Adipose tissue (tissue), 3 donors: ENCODE data around the gene ADARB2. TPM values are rescaled to one million over a fixed set of nuclear protein-coding genes. Genes with fewer than 3 reads are reported as not detected.
"Not testable (repeated sequence)": the region's sequence is repeated elsewhere in the genome, so short reads cannot be mapped to it uniquely, and the experiment has no call there.

Source experiments
- H3K27ac ChIP-seq: one replicate; pipeline ENCODE4 v1.5.1; 2013; ENCODE audit warnings: low read depth, low read length
- WGBS, 3 donors: extraction: QIAGEN DNeasy Blood & Tissue Kit; methylation state at CpG; one replicate each; pipeline ENCODE4 v1.1.7; 2013; 5-methylcytosine and 5-hydroxymethylcytosine counted together
- polyA plus RNA-seq, 3 donors: library from polyadenylated mRNA; stranded (reverse); fragments of 200-250 nt; gene quantifications; one replicate each; pipeline ENCODE4 v1.2.3, GENCODE V29; 2013
- donor health status: healthy with polysubstance abuse.
- donor health status: Bipolar disorder and iron deficiency.
- donor health status: healthy.

The ADARB2 gene
- polyA plus RNA-seq: 1 to 10 TPM in 1 of 3 donors, under 1 TPM in 2; 0.31 to 1.9 (median 0.56) TPM

- H3K27ac ChIP-seq: no peak within 1 kb of the TSS
- WGBS, 3 donors: 1% methylated on average over 50 of the region's 50 CpGs
Observed at GRCh38 chr10:1737222-1738061, at the start of gene ADARB2. Gene ADARB2 (minus strand): TSS chr10:1737525.

- no peak overlapping the region for H3K27ac ChIP-seq
- WGBS, 3 donors: 54 to 64% (median 54%) methylated on average over 3 of the region's 3 CpGs
Observed at GRCh38 chr10:1785835-1786234, 48.5 kb upstream of the ADARB2 start.

GRCh38 chr10:1782841-1783240 lies 45.5 kb upstream of the ADARB2 start:
- no peak overlapping the region for H3K27ac ChIP-seq
- WGBS, 3 donors: 74 to 91% (median 89%) methylated on average over 5 of the region's 5 CpGs

- H3K27ac ChIP-seq: no peak overlapping the region
- 79 to 91% (median 88%) methylated on average over 10 of the region's 10 CpGs for WGBS, 3 donors
Observed at GRCh38 chr10:1779796-1780195, 42.5 kb upstream of the ADARB2 start.

GRCh38 chr10:1778375-1778969 lies 41.1 kb upstream of the ADARB2 start:
- WGBS, 3 donors: 81 to 86% (median 82%) methylated on average over 11 of the region's 11 CpGs
- no peak overlapping the region for H3K27ac ChIP-seq

GRCh38 chr10:1776127-1776662 lies 38.9 kb upstream of the ADARB2 start:
- 82 to 88% (median 88%) methylated on average over 14 of the region's 14 CpGs for WGBS, 3 donors
- no peak overlapping the region for H3K27ac ChIP-seq

GRCh38 chr10:1774796-1775195 lies 37.5 kb upstream of the ADARB2 start:
- H3K27ac ChIP-seq: no peak overlapping the region
- WGBS, 3 donors: 24 to 31% (median 29%) methylated on average over 5 of the region's 5 CpGs

GRCh38 chr10:1773204-1773603 lies 35.9 kb upstream of the ADARB2 start:
- WGBS, 3 donors: 72 to 83% (median 83%) methylated on average over 16 to 23 of the region's 23 CpGs

GRCh38 chr10:1766049-1766448 lies 28.7 kb upstream of the ADARB2 start:
- no peak overlapping the region for H3K27ac ChIP-seq
- WGBS, 3 donors: 77 to 94% (median 84%) methylated on average over 10 of the region's 10 CpGs

More at GRCh38 chr10:1773204-1773603, 35.9 kb upstream of the ADARB2 start:
- not testable (repeated sequence) for H3K27ac ChIP-seq

- 53 to 59% (median 57%) methylated on average over 8 of the region's 8 CpGs for WGBS, 3 donors
- H3K27ac ChIP-seq: no peak overlapping the region
Observed at GRCh38 chr10:1762076-1762475, 24.8 kb upstream of the ADARB2 start.

GRCh38 chr10:1754506-1755153 lies 17.3 kb upstream of the ADARB2 start:
- WGBS, 3 donors: 27 to 52% (median 44%) methylated on average over 19 of the region's 19 CpGs
- no peak overlapping the region for H3K27ac ChIP-seq

GRCh38 chr10:1752153-1752552 lies 14.8 kb upstream of the ADARB2 start:
- no peak overlapping the region for H3K27ac ChIP-seq

GRCh38 chr10:1747590-1748157 lies 10.3 kb upstream of the ADARB2 start:
- WGBS, 3 donors: 76 to 87% (median 80%) methylated on average over 5 of the region's 5 CpGs
- H3K27ac ChIP-seq: no peak overlapping the region

- WGBS, 3 donors: 95 to 97% (median 96%) methylated on average over 25 of the region's 25 CpGs
Observed at GRCh38 chr10:1746796-1747195, 9.5 kb upstream of the ADARB2 start.

GRCh38 chr10:1745780-1746456 lies 8.6 kb upstream of the ADARB2 start:
- no peak overlapping the region for H3K27ac ChIP-seq
- WGBS, 3 donors: 53 to 74% (median 69%) methylated on average over 9 of the region's 9 CpGs

More at GRCh38 chr10:1746796-1747195, 9.5 kb upstream of the ADARB2 start:
- H3K27ac ChIP-seq: no peak overlapping the region

GRCh38 chr10:1744524-1744923 lies 7.2 kb upstream of the ADARB2 start:
- 85 to 90% (median 89%) methylated on average over 12 of the region's 12 CpGs for WGBS, 3 donors
- H3K27ac ChIP-seq: no peak overlapping the region

- H3K27ac ChIP-seq: no peak overlapping the region
- 68 to 76% (median 68%) methylated on average over 10 of the region's 10 CpGs for WGBS, 3 donors
Observed at GRCh38 chr10:1743141-1743540, 5.8 kb upstream of the ADARB2 start.

GRCh38 chr10:1741450-1741849 lies 4.1 kb upstream of the ADARB2 start:
- H3K27ac ChIP-seq: no peak overlapping the region
- 27 to 51% (median 45%) methylated on average over 2 of the region's 2 CpGs for WGBS, 3 donors
